IMR-90 (cell line): ENCODE results near the gene TRAF7. TPM values are rescaled to one million over a fixed set of nuclear protein-coding genes. Genes with fewer than 3 reads are reported as not detected.
A peak's percentile ranks its signal among the peaks of the same experiment; 100 is the strongest.

Source experiments
- ATAC-seq: fragments of 200-7000 bp; cut with Tn5 transposase; 2 replicates; pipeline ENCODE4 v1.9.1; 2020; ENCODE audit warnings: low read depth, mild to moderate bottlenecking, moderate library complexity
- BruUV-seq: library from RNA; stranded (reverse); fragments of 400-500 nt; replicated peaks from 2 replicates; lab custom pipeline; 2021; lab: Mats Ljungman, UMichigan
- CTCF ChIA-PET: fragments of 300-600 bp; formaldehyde crosslinking; extraction: SDS; loops from one replicate; lab custom pipeline; 2021; ENCODE audit warnings: antibody characterized with exemption; lab: Yijun Ruan, JAX
- POLR2A ChIA-PET: fragments of 300-600 bp; sonication (Branson Sonifier 250); formaldehyde crosslinking; loops from one replicate; lab custom pipeline; 2022; ENCODE audit warnings: antibody characterized with exemption; ENCODE audit not compliant: unreplicated experiment; lab: Charles Lee
- DNase-seq: peaks from one replicate; pipeline ENCODE4 v3.0.0; 2013
- H2AFZ ChIP-seq: replicated peaks from 2 replicates; pipeline ENCODE3; 2013; ENCODE audit warnings: low read length, mild to moderate bottlenecking; ENCODE audit not compliant: poor library complexity
- H2AK5ac ChIP-seq: 2 replicates; pipeline ENCODE4 v1.6.1; 2013; ENCODE audit warnings: low read depth, low read length, inconsistent platforms
- H2AK9ac ChIP-seq: replicated peaks from 2 replicates; pipeline ENCODE3; 2013; ENCODE audit warnings: mild to moderate bottlenecking, low read depth, low read length, moderate library complexity; ENCODE audit not compliant: poor library complexity
- H2BK120ac ChIP-seq: 2 replicates; pipeline ENCODE4 v1.6.1; 2013; ENCODE audit warnings: low read depth, low read length, inconsistent platforms
- H2BK15ac ChIP-seq: 3 replicates; pipeline ENCODE4 v1.6.1; 2013; ENCODE audit warnings: low read depth, low read length, inconsistent platforms
- H2BK20ac ChIP-seq: 2 replicates; pipeline ENCODE4 v1.6.1; 2013; ENCODE audit warnings: low read depth, mild to moderate bottlenecking, inconsistent platforms, low read length, moderate library complexity
- H2BK5ac ChIP-seq: 2 replicates; pipeline ENCODE4 v1.6.1; 2013; ENCODE audit warnings: mild to moderate bottlenecking, low read depth, low read length, inconsistent platforms; ENCODE audit not compliant: poor library complexity, severe bottlenecking
- H3K14ac ChIP-seq: replicated peaks from 2 replicates; pipeline ENCODE4 v1.6.1; 2013; ENCODE audit warnings: low read depth, low read length, inconsistent platforms
- H3K18ac ChIP-seq: 2 replicates; pipeline ENCODE4 v1.6.1; 2013; ENCODE audit warnings: low read depth, low read length, control low read depth
- H3K23ac ChIP-seq: 2 replicates; pipeline ENCODE4 v1.6.1; 2013; ENCODE audit warnings: low read depth, low read length, inconsistent platforms
- H3K27ac ChIP-seq: 2 replicates; pipeline ENCODE4 v1.5.1; 2013; ENCODE audit warnings: mild to moderate bottlenecking, control low read depth, low read length; ENCODE audit not compliant: insufficient read depth
- H3K27me3 ChIP-seq: 2 replicates; pipeline ENCODE4 v1.6.1; 2013; ENCODE audit warnings: low read length; ENCODE audit not compliant: control insufficient read depth, insufficient read depth
- H3K36me3 ChIP-seq: 2 replicates; pipeline ENCODE4 v1.6.1; 2013; ENCODE audit warnings: low read length, mixed read lengths; ENCODE audit not compliant: control insufficient read depth, insufficient read depth
- H3K4ac ChIP-seq: 2 replicates; pipeline ENCODE4 v1.6.1; 2013; ENCODE audit warnings: low read depth, low read length, inconsistent platforms
- H3K4me1 ChIP-seq: 2 replicates; pipeline ENCODE4 v1.6.1; 2013; ENCODE audit warnings: low read length, mixed read lengths; ENCODE audit not compliant: control insufficient read depth, insufficient read depth
- H3K4me2 ChIP-seq: 2 replicates; pipeline ENCODE4 v1.6.1; 2013; ENCODE audit warnings: low read depth, mild to moderate bottlenecking, control low read depth, low read length, moderate library complexity
- H3K4me3 ChIP-seq: 2 replicates; pipeline ENCODE4 v1.5.1; 2013; ENCODE audit warnings: low read depth, mild to moderate bottlenecking, control low read depth, low read length, moderate library complexity; ENCODE audit not compliant: insufficient read depth
- H3K56ac ChIP-seq: 2 replicates; pipeline ENCODE4 v1.6.1; 2013; ENCODE audit warnings: low read length, inconsistent platforms; ENCODE audit not compliant: insufficient read depth; ENCODE audit errors: extremely low read depth
- H3K79me1 ChIP-seq, 2 experiments: 2 replicates each; pipeline ENCODE4 v1.6.1; 2013; ENCODE audit warnings: low read length in 2 of 2, inconsistent platforms in 1 of 2, low read depth in 1 of 2
- H3K9ac ChIP-seq: 2 replicates; pipeline ENCODE4 v1.6.1; 2013; ENCODE audit warnings: low read depth, low read length, control low read depth
- H3K9me1 ChIP-seq: 2 replicates; pipeline ENCODE4 v1.6.1; 2013; ENCODE audit warnings: low read length, inconsistent platforms; ENCODE audit not compliant: insufficient read depth
- H3K9me3 ChIP-seq: 2 replicates; pipeline ENCODE4 v1.6.1; 2013; ENCODE audit warnings: low read length; ENCODE audit not compliant: control insufficient read depth, insufficient read depth
- H4K20me1 ChIP-seq: 2 replicates; pipeline ENCODE4 v1.6.1; 2013; ENCODE audit warnings: low read length, inconsistent platforms; ENCODE audit not compliant: insufficient read depth
- H4K5ac ChIP-seq: 2 replicates; pipeline ENCODE4 v1.6.1; 2013; ENCODE audit warnings: mild to moderate bottlenecking, low read depth, low read length, control low read depth
- H4K8ac ChIP-seq, 2 experiments: 2 replicates each; pipeline ENCODE4 v1.6.1; 2013; ENCODE audit warnings: low read depth in 2 of 2, low read length in 2 of 2, control low read depth in 1 of 2, inconsistent platforms in 1 of 2
- H4K91ac ChIP-seq: 2 replicates; pipeline ENCODE4 v1.6.1; 2013; ENCODE audit warnings: low read depth, low read length, inconsistent platforms; ENCODE audit not compliant: insufficient read depth
- BHLHE40 ChIP-seq: fragments of 150-350 bp; IDR thresholded peaks from 2 replicates; pipeline ENCODE4 v1.6.1; 2016; ENCODE audit warnings: mild to moderate bottlenecking, low read depth, low read length
- ELK1 ChIP-seq: fragments of 150-350 bp; IDR thresholded peaks from 2 replicates; pipeline ENCODE4 v1.6.1; 2016; ENCODE audit warnings: low read depth, mild to moderate bottlenecking, low read length, moderate library complexity, borderline replicate concordance
- FOS ChIP-seq: fragments of 150-350 bp; IDR thresholded peaks from 2 replicates; pipeline ENCODE4 v1.6.1; 2016; ENCODE audit warnings: low read depth, low read length
- MAZ ChIP-seq: IDR thresholded peaks from 2 replicates; pipeline ENCODE4 v1.6.1; 2012; ENCODE audit warnings: low read depth, mild to moderate bottlenecking, low read length, improper control_type of control experiment, moderate library complexity, borderline replicate concordance
- MXI1 ChIP-seq: IDR thresholded peaks from 2 replicates; pipeline ENCODE4 v1.6.1; 2012; ENCODE audit warnings: low read depth, mild to moderate bottlenecking, low read length, moderate library complexity, borderline replicate concordance
- POLR2A ChIP-seq: IDR thresholded peaks from 2 replicates; pipeline ENCODE4 v1.6.1; 2012; ENCODE audit warnings: mild to moderate bottlenecking, low read depth, low read length
- RAD21 ChIP-seq: IDR thresholded peaks from 2 replicates; pipeline ENCODE4 v1.6.1; 2012; ENCODE audit warnings: low read length, improper control_type of control experiment
- RCOR1 ChIP-seq: IDR thresholded peaks from 2 replicates; pipeline ENCODE4 v1.6.1; 2012; ENCODE audit warnings: mild to moderate bottlenecking, low read length, improper control_type of control experiment; ENCODE audit not compliant: insufficient replicate concordance
- WGBS, 2 experiments: methylation state at CpG; one replicate each; pipeline versions ENCODE4 v1.1.5 to v1.1.7; 2013; ENCODE audit warnings: missing lambda C conversion rate in 2 of 2; ENCODE audit not compliant: insufficient read length in 1 of 2; ENCODE audit errors: extremely low coverage in 2 of 2; 5-methylcytosine and 5-hydroxymethylcytosine counted together
- dilution Hi-C: fragments of 300-500 bp; cut with HindIII; formaldehyde crosslinking; loops from one replicate; pipeline ENCODE4 v1.14.3; 2018; ENCODE audit warnings: low sequenced_read_pairs; ENCODE audit not compliant: unreplicated experiment
- in situ Hi-C: fragments of 300-500 bp; cut with MboI; formaldehyde crosslinking; loops from 3 replicates; pipeline ENCODE4 v1.14.3; 2019; ENCODE audit warnings: low sequenced_read_pairs, inconsistent platforms, mixed read lengths
- intact Hi-C: fragments of 100-400 bp; cut with micrococcal nuclease; formaldehyde crosslinking; loops from 2 replicates; pipeline ENCODE4 v1.10.0; 2022
- polyA plus RNA-seq, 3 experiments: library from polyadenylated mRNA; depleted of rRNA; stranded (reverse); fragments of >200 nt; gene quantifications; 2 replicates each; pipeline ENCODE4 v1.2.3, GENCODE V29; 2012; ENCODE audit warnings: low replicate concordance in 1 of 3
- total RNA-seq: library from RNA; depleted of rRNA; stranded (reverse); fragments of >200 nt; gene quantifications from 2 replicates; pipeline ENCODE4 v1.2.3, GENCODE V29; 2012

Gene TRAF7
- total and polyA plus RNA-seq, 2 of the 4 experiments (the other 2 are of a cell fraction) = 29.6 to 52.6 TPM

GRCh38 chr16:2155977-2156848 is 631 bp downstream of the TRAF7 start:
- Histone ChIP-seq H3K4me3 (peak overlapping the region; percentile 86), H3K18ac (no peak overlapping the region), H4K5ac (no peak overlapping the region), H3K36me3 (peaks cover 30% of the 10 kb centered on the region), H2BK120ac (peak overlapping the region; percentile 47), H3K27me3 (no peaks in the 10 kb centered on the region), H3K9me1 (peaks cover 14% of the 10 kb centered on the region; the same call in 1 of the 2 replicates), H3K4me1 (peaks cover 48% of the 10 kb centered on the region), H3K9ac (peak overlapping the region; percentile 82), H2BK5ac (peak overlapping the region; percentile 51), H3K4ac (peak overlapping the region; percentile 89), H2AK9ac (peak overlapping the region; percentile 97), H3K9me3 (no peaks in the 10 kb centered on the region), H3K27ac (peak overlapping the region; percentile 85), H3K14ac (peak overlapping the region; percentile 94), H3K23ac (peak overlapping the region; percentile 62), H3K79me1 (peaks cover 11 to 88% of the 10 kb centered on the region in 2 experiments; a peak in 3 of 4 replicates), H4K8ac (peak overlapping the region in 1 of 2 experiments; percentile 56; a peak in 1 of 4 replicates), H3K56ac (peak overlapping the region; percentile 85), H2AK5ac (peak overlapping the region; percentile 95), H2AFZ (peak overlapping the region; percentile 86), H4K20me1 (peaks cover 86% of the 10 kb centered on the region), H2BK15ac (no peak overlapping the region), H2BK20ac (no peak overlapping the region), H4K91ac (peak overlapping the region; percentile 17), H3K4me2 (peak overlapping the region; percentile 85)
- TF ChIP-seq MAZ (no peak), RCOR1 (no peak), RAD21 (peak; percentile 4; the same call in 1 of the 2 replicates), MXI1 (no peak), BHLHE40 (no peak), POLR2A (peak; percentile 61; the same call in 1 of the 2 replicates), ELK1 (no peak), FOS (no peak)
- in situ Hi-C loops = no loop called here
- intact Hi-C loops = no loop called here
- ATAC-seq (peak; percentile 8), DNase-seq (peak; percentile 76)
- WGBS, 2 experiments = 6% methylated on average over 13 of the region's 47 CpGs; no CpG with 5 or more reads in 1 of the 2 experiments
- CTCF ChIA-PET = interaction anchor here (0.6 to 1.0 kb wide), 2 partner anchors 16 to 173 kb away, joined by 3 to 5 read pairs; no protein-coding TSS in a partner anchor
- POLR2A ChIA-PET = interaction anchor here (0.5 to 1.2 kb wide), 8 partner anchors 17 to 355 kb away, joined by 3 to 6 read pairs (median 3); no protein-coding TSS in a partner anchor
- dilution Hi-C loops = no loop called here
- no TSS peak for BruUV-seq
